ENCODE results near the gene KLHDC2. TPM values are rescaled to one million over a fixed set of nuclear protein-coding genes. Genes with fewer than 3 reads are reported as not detected.

The KLHDC2 gene
- total and polyA plus RNA-seq, 2 of the 8 experiments (the other 6 are each of a cell fraction or from before 2014, with no cell fraction given), result 32.9 to 43.4 TPM

DNA sequence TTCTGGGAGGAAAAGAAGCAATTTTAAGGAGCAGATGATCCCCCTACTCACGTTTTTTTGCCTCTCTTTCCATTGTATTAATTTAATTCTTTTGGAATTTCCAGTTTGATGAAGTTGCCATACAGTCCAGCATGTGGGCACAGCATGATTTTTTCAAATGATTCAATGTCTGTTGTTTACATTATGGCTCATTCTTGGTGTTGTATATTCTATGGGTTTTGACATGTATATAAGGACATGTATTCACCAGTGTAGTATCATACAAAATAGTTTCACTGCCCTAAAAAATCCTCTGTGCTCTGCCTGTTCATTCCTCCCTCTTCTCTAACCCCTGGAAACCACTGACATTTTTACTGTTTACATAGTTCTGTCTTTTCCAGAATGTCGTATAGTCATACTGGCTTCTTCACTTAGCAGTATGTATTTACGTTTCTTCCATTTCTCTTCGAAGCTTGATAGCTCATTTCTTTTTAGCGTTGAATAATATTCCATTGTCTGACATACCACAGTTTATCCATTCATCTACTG lies 13.3 kb upstream of the KLHDC2 start (continued):
- TF ChIP-seq, protein P1, sequence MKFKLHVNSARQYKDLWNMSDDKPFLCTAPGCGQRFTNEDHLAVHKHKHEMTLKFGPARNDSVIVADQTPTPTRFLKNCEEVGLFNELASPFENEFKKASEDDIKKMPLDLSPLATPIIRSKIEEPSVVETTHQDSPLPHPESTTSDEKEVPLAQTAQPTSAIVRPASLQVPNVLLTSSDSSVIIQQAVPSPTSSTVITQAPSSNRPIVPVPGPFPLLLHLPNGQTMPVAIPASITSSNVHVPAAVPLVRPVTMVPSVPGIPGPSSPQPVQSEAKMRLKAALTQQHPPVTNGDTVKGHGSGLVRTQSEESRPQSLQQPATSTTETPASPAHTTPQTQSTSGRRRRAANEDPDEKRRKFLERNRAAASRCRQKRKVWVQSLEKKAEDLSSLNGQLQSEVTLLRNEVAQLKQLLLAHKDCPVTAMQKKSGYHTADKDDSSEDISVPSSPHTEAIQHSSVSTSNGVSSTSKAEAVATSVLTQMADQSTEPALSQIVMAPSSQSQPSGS (IDR thresholded peaks at IDR 0.05; ENCODE audit: low read length), result no peak
- TF ChIP-seq RFX5 (IDR thresholded peaks at IDR 0.05; ENCODE audit: borderline replicate concordance, low read depth, low read length), result no peak
- no peak for TF ChIP-seq SIN3A (conservative IDR thresholded peaks at IDR 0.05 in 1 of 2, IDR thresholded peaks at IDR 0.05 in 1 of 2; ENCODE audit: low read depth in 1 of 2, low read length in 2 of 2)
- no peak for TF ChIP-seq EP300 (IDR thresholded peaks at IDR 0.05; ENCODE audit: borderline replicate concordance in 1 of 2, low read depth in 2 of 2, low read length in 2 of 2)

Measured in H1 (cell line).